GM12878 (cell line): ENCODE measurements around the gene GIGYF2. TPM values are rescaled to one million over a fixed set of nuclear protein-coding genes. Genes with fewer than 3 reads are reported as not detected.

Experiments
- CHD1 ChIP-seq: IDR thresholded peaks from 2 replicates; pipeline ENCODE4 v1.6.1; 2012; ENCODE audit warnings: low read depth, low read length, improper control_type of control experiment
- DPF2 ChIP-seq: fragments of 450-650 bp; IDR thresholded peaks from 2 replicates; pipeline ENCODE4 v1.6.1; 2017; ENCODE audit warnings: mild to moderate bottlenecking
- EED ChIP-seq: sonication (generic); IDR thresholded peaks from 2 replicates; pipeline ENCODE4 v1.6.1; 2016; ENCODE audit warnings: antibody characterized with exemption, low read depth
- IKZF2 ChIP-seq, 2 experiments: fragments of 450-650 bp; IDR thresholded peaks; 2 replicates each; pipeline ENCODE4 v1.6.1; 2017; ENCODE audit warnings: mild to moderate bottlenecking in 2 of 2, moderate library complexity in 2 of 2
- MEF2A ChIP-seq: IDR thresholded peaks from 2 replicates; pipeline ENCODE4 v1.6.1; 2011; ENCODE audit warnings: low read depth, mild to moderate bottlenecking, low read length, moderate library complexity; ENCODE audit not compliant: insufficient read depth
- MTA3 ChIP-seq: IDR thresholded peaks from 2 replicates; pipeline ENCODE4 v1.6.1; 2012; ENCODE audit warnings: low read length, inconsistent platforms, borderline replicate concordance
- MYB ChIP-seq: fragments of 150-350 bp; IDR thresholded peaks from 2 replicates; pipeline ENCODE4 v1.6.1; 2014; ENCODE audit warnings: mild to moderate bottlenecking, low read depth, low read length, borderline replicate concordance
- NFYB ChIP-seq: IDR thresholded peaks from 2 replicates; pipeline ENCODE4 v1.6.1; 2011; ENCODE audit warnings: low read depth, mild to moderate bottlenecking, low read length, improper control_type of control experiment, moderate library complexity; ENCODE audit not compliant: insufficient read depth
- NR2F1 ChIP-seq: fragments of 450-650 bp; conservative IDR thresholded peaks from 2 replicates; pipeline ENCODE4 v1.6.1; 2017; ENCODE audit warnings: mild to moderate bottlenecking
- PAX5 ChIP-seq: IDR thresholded peaks from 2 replicates; pipeline ENCODE4 v1.6.1; 2011; ENCODE audit warnings: low read depth, low read length, borderline replicate concordance
- POLR2AphosphoS5 ChIP-seq: IDR thresholded peaks from 2 replicates; pipeline ENCODE4 v1.6.1; 2011; ENCODE audit warnings: mild to moderate bottlenecking, low read length, inconsistent platforms
- RAD21 ChIP-seq: IDR thresholded peaks from 2 replicates; pipeline ENCODE4 v1.6.1; 2011; ENCODE audit warnings: mild to moderate bottlenecking, low read depth, low read length, moderate library complexity; ENCODE audit not compliant: insufficient read depth
- RUNX3 ChIP-seq: IDR thresholded peaks from 2 replicates; pipeline ENCODE4 v1.6.1; 2012; ENCODE audit warnings: low read length, inconsistent platforms
- SIN3A ChIP-seq: IDR thresholded peaks from 2 replicates; pipeline ENCODE4 v1.6.1; 2012; ENCODE audit warnings: low read depth, low read length, improper control_type of control experiment
- SMAD5 ChIP-seq: IDR thresholded peaks from 2 replicates; pipeline ENCODE4 v1.6.1; 2016; ENCODE audit warnings: antibody characterized with exemption, low read depth
- SMC3 ChIP-seq: IDR thresholded peaks from 2 replicates; pipeline ENCODE4 v1.6.1; 2011; ENCODE audit warnings: low read length, improper control_type of control experiment, borderline replicate concordance
- SP1 ChIP-seq: IDR thresholded peaks from one replicate; pipeline ENCODE4 v1.6.1; 2011; ENCODE audit warnings: low read depth, low read length
- SPI1 ChIP-seq: IDR thresholded peaks from 2 replicates; pipeline ENCODE4 v1.6.1; 2011; ENCODE audit warnings: low read depth, mild to moderate bottlenecking, low read length, moderate library complexity, borderline replicate concordance; ENCODE audit not compliant: insufficient read depth
- SUZ12 ChIP-seq: fragments of 200-600 bp; sonication (generic); IDR thresholded peaks from one replicate; pipeline ENCODE4 v1.6.1; 2018; ENCODE audit warnings: antibody characterized with exemption, mild to moderate bottlenecking; ENCODE audit not compliant: unreplicated experiment
- TAF1 ChIP-seq: IDR thresholded peaks from 2 replicates; pipeline ENCODE4 v1.6.1; 2011; ENCODE audit warnings: mild to moderate bottlenecking, low read depth, low read length, borderline replicate concordance
- TARDBP ChIP-seq: IDR thresholded peaks from 2 replicates; pipeline ENCODE4 v1.6.1; 2016; ENCODE audit warnings: borderline replicate concordance
- TBL1XR1 ChIP-seq: IDR thresholded peaks from 2 replicates; pipeline ENCODE4 v1.6.1; 2012; ENCODE audit warnings: low read depth, low read length, improper control_type of control experiment
- TCF12 ChIP-seq: IDR thresholded peaks from 2 replicates; pipeline ENCODE4 v1.6.1; 2011; ENCODE audit warnings: low read depth, mild to moderate bottlenecking, low read length
- YBX1 ChIP-seq: fragments of 450-650 bp; IDR thresholded peaks from 2 replicates; pipeline ENCODE4 v1.6.1; 2016; ENCODE audit warnings: antibody characterized with exemption
- ZBED1 ChIP-seq: IDR thresholded peaks from 2 replicates; pipeline ENCODE4 v1.6.1; 2016; ENCODE audit warnings: borderline replicate concordance
- ZNF274 ChIP-seq: IDR thresholded peaks from one replicate; pipeline ENCODE4 v1.8.0; 2011; ENCODE audit not compliant: insufficient read length, insufficient read depth
- ZNF622 ChIP-seq: fragments of 450-650 bp; IDR thresholded peaks from 2 replicates; pipeline ENCODE4 v1.6.1; 2017; ENCODE audit warnings: mild to moderate bottlenecking, inconsistent platforms
- polyA plus RNA-seq, 11 experiments: library from polyadenylated mRNA; depleted of rRNA in 4 of 11; unstranded in 6 of 11; stranded (reverse) in 5 of 11; fragments of >200 nt; fragmentation: Nextera tagmentation in 4 of 11; fragmentation: Illumina TruSeq in 1 of 11; extraction: Ambion mirVana in 4 of 11; extraction: Trizol in 1 of 11; gene quantifications; 1 replicate in 1 of 11; 2 replicates in 10 of 11; pipeline versions ENCODE4 v1.2.1 to v1.2.3, GENCODE V29; 2011 to 2016; ENCODE audit warnings: inconsistent platforms in 2 of 11, missing spikeins in 2 of 11, low read depth in 1 of 11
- total RNA-seq, 4 experiments: library from RNA; depleted of rRNA in 3 of 4; stranded (reverse); fragments of >200 nt in 3 of 4; fragmentation: Illumina TruSeq in 1 of 4; extraction: Trizol in 1 of 4; gene quantifications; 2 replicates each; pipeline versions ENCODE4 v1.2.1 to v1.2.3, GENCODE V29; 2013 to 2021
- TF ChIP-seq, protein P1 (sequence below): fragments of 450-650 bp; formaldehyde crosslinking; IDR thresholded peaks from 2 replicates; pipeline ENCODE4 v1.5.0; 2022; ENCODE audit warnings: mild to moderate bottlenecking, missing genetic modification characterization
- TF ChIP-seq, protein P2 (sequence below): fragments of 450-650 bp; conservative IDR thresholded peaks from 2 replicates; pipeline ENCODE4 v1.6.1; 2017; ENCODE audit warnings: mild to moderate bottlenecking, moderate library complexity
- TF ChIP-seq, protein P3 (sequence below): fragments of 450-650 bp; IDR thresholded peaks from 2 replicates; pipeline ENCODE4 v1.6.1; 2014; ENCODE audit warnings: mild to moderate bottlenecking

Gene GIGYF2
- total and polyA plus RNA-seq, 10 of the 15 experiments (the other 5 are each of a cell fraction or from before 2014, with no cell fraction given) = 12.2 to 47.2 (median 39.0) TPM

DNA sequence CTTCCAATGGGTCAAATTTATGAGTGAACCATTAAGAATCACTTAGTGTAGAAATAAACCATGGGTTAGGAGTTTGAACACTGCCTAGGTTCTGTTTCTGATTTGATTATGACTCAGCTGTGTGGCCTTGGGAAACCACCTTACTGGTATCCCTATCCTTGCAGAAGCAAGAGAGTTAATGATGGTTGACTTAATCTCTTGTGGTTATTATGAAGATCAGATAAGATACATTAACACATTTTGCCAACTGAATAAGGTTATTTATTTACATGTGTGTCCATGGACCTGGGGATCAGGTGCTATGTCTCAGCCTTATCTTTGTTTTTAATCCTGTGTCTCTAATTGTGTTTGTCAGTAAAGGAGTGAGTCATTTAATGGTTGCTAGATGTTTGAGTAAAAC lies 84.6 kb downstream of the GIGYF2 start (continued):
- TF ChIP-seq, protein P1, sequence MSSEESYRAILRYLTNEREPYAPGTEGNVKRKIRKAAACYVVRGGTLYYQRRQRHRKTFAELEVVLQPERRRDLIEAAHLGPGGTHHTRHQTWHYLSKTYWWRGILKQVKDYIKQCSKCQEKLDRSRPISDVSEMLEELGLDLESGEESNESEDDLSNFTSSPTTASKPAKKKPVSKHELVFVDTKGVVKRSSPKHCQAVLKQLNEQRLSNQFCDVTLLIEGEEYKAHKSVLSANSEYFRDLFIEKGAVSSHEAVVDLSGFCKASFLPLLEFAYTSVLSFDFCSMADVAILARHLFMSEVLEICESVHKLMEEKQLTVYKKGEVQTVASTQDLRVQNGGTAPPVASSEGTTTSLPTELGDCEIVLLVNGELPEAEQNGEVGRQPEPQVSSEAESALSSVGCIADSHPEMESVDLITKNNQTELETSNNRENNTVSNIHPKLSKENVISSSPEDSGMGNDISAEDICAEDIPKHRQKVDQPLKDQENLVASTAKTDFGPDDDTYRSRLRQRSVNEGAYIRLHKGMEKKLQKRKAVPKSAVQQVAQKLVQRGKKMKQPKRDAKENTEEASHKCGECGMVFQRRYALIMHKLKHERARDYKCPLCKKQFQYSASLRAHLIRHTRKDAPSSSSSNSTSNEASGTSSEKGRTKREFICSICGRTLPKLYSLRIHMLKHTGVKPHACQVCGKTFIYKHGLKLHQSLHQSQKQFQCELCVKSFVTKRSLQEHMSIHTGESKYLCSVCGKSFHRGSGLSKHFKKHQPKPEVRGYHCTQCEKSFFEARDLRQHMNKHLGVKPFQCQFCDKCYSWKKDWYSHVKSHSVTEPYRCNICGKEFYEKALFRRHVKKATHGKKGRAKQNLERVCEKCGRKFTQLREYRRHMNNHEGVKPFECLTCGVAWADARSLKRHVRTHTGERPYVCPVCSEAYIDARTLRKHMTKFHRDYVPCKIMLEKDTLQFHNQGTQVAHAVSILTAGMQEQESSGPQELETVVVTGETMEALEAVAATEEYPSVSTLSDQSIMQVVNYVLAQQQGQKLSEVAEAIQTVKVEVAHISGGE (CRISPR knock-in tag) = no peak
- TF ChIP-seq TARDBP (no peak), MTA3 (no peak), TAF1 (no peak), SP1 (no peak), YBX1 (no peak), DPF2 (peak; percentile 93), ZBED1 (no peak), EED (no peak), NFYB (no peak), MEF2A (no peak), SMC3 (no peak), CHD1 (no peak), SIN3A (no peak), NR2F1 (no peak; the same call in 1 of the 2 replicates), POLR2AphosphoS5 (no peak), IKZF2 (IDR thresholded peaks at IDR 0.05) (peak; percentile 91 to 93; a peak in 3 of 4 replicates), ZNF622 (no peak), RUNX3 (peak; percentile 83), ZNF274 (no peak), MYB (no peak), SMAD5 (no peak), TCF12 (no peak), PAX5 (no peak), SUZ12 (no peak), TBL1XR1 (no peak), SPI1 (no peak), RAD21 (no peak)
- TF ChIP-seq, protein P2, sequence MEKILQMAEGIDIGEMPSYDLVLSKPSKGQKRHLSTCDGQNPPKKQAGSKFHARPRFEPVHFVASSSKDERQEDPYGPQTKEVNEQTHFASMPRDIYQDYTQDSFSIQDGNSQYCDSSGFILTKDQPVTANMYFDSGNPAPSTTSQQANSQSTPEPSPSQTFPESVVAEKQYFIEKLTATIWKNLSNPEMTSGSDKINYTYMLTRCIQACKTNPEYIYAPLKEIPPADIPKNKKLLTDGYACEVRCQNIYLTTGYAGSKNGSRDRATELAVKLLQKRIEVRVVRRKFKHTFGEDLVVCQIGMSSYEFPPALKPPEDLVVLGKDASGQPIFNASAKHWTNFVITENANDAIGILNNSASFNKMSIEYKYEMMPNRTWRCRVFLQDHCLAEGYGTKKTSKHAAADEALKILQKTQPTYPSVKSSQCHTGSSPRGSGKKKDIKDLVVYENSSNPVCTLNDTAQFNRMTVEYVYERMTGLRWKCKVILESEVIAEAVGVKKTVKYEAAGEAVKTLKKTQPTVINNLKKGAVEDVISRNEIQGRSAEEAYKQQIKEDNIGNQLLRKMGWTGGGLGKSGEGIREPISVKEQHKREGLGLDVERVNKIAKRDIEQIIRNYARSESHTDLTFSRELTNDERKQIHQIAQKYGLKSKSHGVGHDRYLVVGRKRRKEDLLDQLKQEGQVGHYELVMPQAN = no peak
- TF ChIP-seq, protein P3, sequence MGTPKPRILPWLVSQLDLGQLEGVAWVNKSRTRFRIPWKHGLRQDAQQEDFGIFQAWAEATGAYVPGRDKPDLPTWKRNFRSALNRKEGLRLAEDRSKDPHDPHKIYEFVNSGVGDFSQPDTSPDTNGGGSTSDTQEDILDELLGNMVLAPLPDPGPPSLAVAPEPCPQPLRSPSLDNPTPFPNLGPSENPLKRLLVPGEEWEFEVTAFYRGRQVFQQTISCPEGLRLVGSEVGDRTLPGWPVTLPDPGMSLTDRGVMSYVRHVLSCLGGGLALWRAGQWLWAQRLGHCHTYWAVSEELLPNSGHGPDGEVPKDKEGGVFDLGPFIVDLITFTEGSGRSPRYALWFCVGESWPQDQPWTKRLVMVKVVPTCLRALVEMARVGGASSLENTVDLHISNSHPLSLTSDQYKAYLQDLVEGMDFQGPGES = no peak
